ENCODE results near the gene SERPINA3.

GRCh38 chr14:94646481-94646880 is 34.3 kb downstream of the SERPINA3 start:
- TF ChIP-seq POLR2AphosphoS5 (IDR thresholded peaks at IDR 0.05) (no peak), CTCF (IDR thresholded peaks at IDR 0.05) (no peak), POLR2A (IDR thresholded peaks at IDR 0.05) (no peak)

Measured in sigmoid colon (tissue), 4 donors.